Fibroblast of lung (primary cell): Measurements from ENCODE around the gene NR4A2. TPM values are rescaled to one million over a fixed set of nuclear protein-coding genes. Genes with fewer than 3 reads are reported as not detected.

ENCODE experiments used
- DNase-seq, 2 donors: peaks; one replicate each; pipeline versions ENCODE4 v3.0.0 to v3.0.0-alpha.2; 2010; ENCODE audit warnings: low read depth in 2 of 2
- H2AFZ ChIP-seq: 2 replicates; pipeline ENCODE4 v1.5.1; 2012; ENCODE audit warnings: low read length, control low read depth, inconsistent platforms
- H3K27ac ChIP-seq: 2 replicates; pipeline ENCODE4 v1.5.1; 2011; ENCODE audit warnings: low read length, control low read depth; ENCODE audit not compliant: insufficient read depth
- H3K27me3 ChIP-seq: 2 replicates; pipeline ENCODE4 v1.5.1; 2011; ENCODE audit warnings: mild to moderate bottlenecking, low read length; ENCODE audit not compliant: control insufficient read depth, insufficient read depth
- H3K36me3 ChIP-seq: 2 replicates; pipeline ENCODE4 v1.5.1; 2011; ENCODE audit warnings: low read length; ENCODE audit not compliant: control insufficient read depth, insufficient read depth
- H3K4me1 ChIP-seq: 2 replicates; pipeline ENCODE4 v1.5.1; 2011; ENCODE audit warnings: low read length; ENCODE audit not compliant: control insufficient read depth, insufficient read depth; ENCODE audit errors: extremely low read depth
- H3K4me2 ChIP-seq: 2 replicates; pipeline ENCODE4 v1.5.1; 2011; ENCODE audit warnings: low read length, control low read depth; ENCODE audit not compliant: insufficient read depth; ENCODE audit errors: extremely low read depth
- H3K4me3 ChIP-seq, 4 experiments: fragments of 200-600 bp in 1 of 4; sonication (generic) in 1 of 4; replicated peaks in 1 of 4; 2 replicates each; pipeline ENCODE4 v1.5.1; 2011 to 2016; ENCODE audit warnings: low read length in 4 of 4, low read depth in 3 of 4, mild to moderate bottlenecking in 3 of 4, control low read depth in 2 of 4, inconsistent platforms in 1 of 4, mixed read lengths in 1 of 4; ENCODE audit not compliant: insufficient read depth in 1 of 4; ENCODE audit errors: control extremely low read depth in 1 of 4
- H3K79me2 ChIP-seq: 2 replicates; pipeline ENCODE4 v1.5.1; 2012; ENCODE audit warnings: mild to moderate bottlenecking, low read length, inconsistent platforms; ENCODE audit not compliant: control insufficient read depth, insufficient read depth
- H3K9ac ChIP-seq: 2 replicates; pipeline ENCODE4 v1.5.1; 2011; ENCODE audit warnings: mild to moderate bottlenecking, low read length, control low read depth; ENCODE audit not compliant: insufficient read depth
- H3K9me3 ChIP-seq: 2 replicates; pipeline ENCODE4 v1.5.1; 2012; ENCODE audit warnings: low read depth, low read length; ENCODE audit not compliant: control insufficient read depth, insufficient read depth
- H4K20me1 ChIP-seq: 2 replicates; pipeline ENCODE4 v1.5.1; 2011; ENCODE audit warnings: low read length; ENCODE audit not compliant: control insufficient read depth, insufficient read depth; ENCODE audit errors: extremely low read depth
- EZH2 ChIP-seq: IDR thresholded peaks from 2 replicates; pipeline ENCODE4 v1.5.1; 2012; ENCODE audit warnings: low read length, control low read depth, mild to moderate bottlenecking; ENCODE audit errors: missing control alignments
- polyA plus RNA-seq, 2 donors: library from polyadenylated mRNA; depleted of rRNA in 1 of 2; stranded (reverse) in 1 of 2; unstranded in 1 of 2; fragments of >200 nt; gene quantifications; 2 replicates each; pipeline ENCODE4 v1.2.1, GENCODE V29; 2011 to 2012; ENCODE audit warnings: missing spikeins in 1 of 2
- total RNA-seq: library from RNA; depleted of rRNA; stranded (reverse); fragments of >200 nt; gene quantifications from 2 replicates; pipeline ENCODE4 v1.2.1, GENCODE V29; 2014
- TF ChIP-seq, protein P1 (sequence below), 2 donors: IDR thresholded peaks in 1 of 2; conservative IDR thresholded peaks in 1 of 2; 1 replicate in 1 of 2; 2 replicates in 1 of 2; pipeline ENCODE4 v1.5.1; 2011 to 2012; ENCODE audit warnings: low read length in 2 of 2, control low read depth in 1 of 2, inconsistent platforms in 1 of 2, low read depth in 1 of 2, mild to moderate bottlenecking in 1 of 2

The NR4A2 gene
- total and polyA plus RNA-seq, 2 donors (not counting 1 experiment from before 2014, with no cell fraction given): 0.17 to 0.62 TPM

GRCh38 chr2:156329031-156329926 lies 3.2 kb downstream of the NR4A2 start:
- Histone ChIP-seq H3K4me1 (peaks cover 2% of the 10 kb centered on the region), H3K36me3 (no peaks in the 10 kb centered on the region), H3K4me3 (no peak overlapping the region), H3K27ac (no peak overlapping the region), H2AFZ (no peak overlapping the region), H3K27me3 (no peaks in the 10 kb centered on the region), H3K9me3 (no peaks in the 10 kb centered on the region), H3K4me2 (no peak overlapping the region), H3K9ac (no peak overlapping the region), H4K20me1 (no peaks in the 10 kb centered on the region), H3K79me2 (no peaks in the 10 kb centered on the region)
- TF ChIP-seq EZH2: no peak
- TF ChIP-seq, protein P1, sequence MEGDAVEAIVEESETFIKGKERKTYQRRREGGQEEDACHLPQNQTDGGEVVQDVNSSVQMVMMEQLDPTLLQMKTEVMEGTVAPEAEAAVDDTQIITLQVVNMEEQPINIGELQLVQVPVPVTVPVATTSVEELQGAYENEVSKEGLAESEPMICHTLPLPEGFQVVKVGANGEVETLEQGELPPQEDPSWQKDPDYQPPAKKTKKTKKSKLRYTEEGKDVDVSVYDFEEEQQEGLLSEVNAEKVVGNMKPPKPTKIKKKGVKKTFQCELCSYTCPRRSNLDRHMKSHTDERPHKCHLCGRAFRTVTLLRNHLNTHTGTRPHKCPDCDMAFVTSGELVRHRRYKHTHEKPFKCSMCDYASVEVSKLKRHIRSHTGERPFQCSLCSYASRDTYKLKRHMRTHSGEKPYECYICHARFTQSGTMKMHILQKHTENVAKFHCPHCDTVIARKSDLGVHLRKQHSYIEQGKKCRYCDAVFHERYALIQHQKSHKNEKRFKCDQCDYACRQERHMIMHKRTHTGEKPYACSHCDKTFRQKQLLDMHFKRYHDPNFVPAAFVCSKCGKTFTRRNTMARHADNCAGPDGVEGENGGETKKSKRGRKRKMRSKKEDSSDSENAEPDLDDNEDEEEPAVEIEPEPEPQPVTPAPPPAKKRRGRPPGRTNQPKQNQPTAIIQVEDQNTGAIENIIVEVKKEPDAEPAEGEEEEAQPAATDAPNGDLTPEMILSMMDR (conservative IDR thresholded peaks at IDR 0.05 in 1 of 2, IDR thresholded peaks at IDR 0.05 in 1 of 2; ENCODE audit: low read depth in 1 of 2, low read length in 2 of 2): no peak
- DNase-seq: no peak

GRCh38 chr2:156327835-156328695 lies 4.5 kb downstream of the NR4A2 start:
- no peaks in the 10 kb centered on the region for H4K20me1 ChIP-seq
- no peak for DNase-seq
- no peak overlapping the region for H3K9ac ChIP-seq
- H2AFZ ChIP-seq: no peak overlapping the region
- no peaks in the 10 kb centered on the region for H3K36me3 ChIP-seq
- H3K4me2 ChIP-seq: no peak overlapping the region
- H3K4me3 ChIP-seq: no peak overlapping the region
- H3K79me2 ChIP-seq: no peaks in the 10 kb centered on the region
- H3K4me1 ChIP-seq: peaks cover 2% of the 10 kb centered on the region
- no peaks in the 10 kb centered on the region for H3K27me3 ChIP-seq
- H3K27ac ChIP-seq: no peak overlapping the region
- no peak for TF ChIP-seq EZH2
- TF ChIP-seq, protein P1 (conservative IDR thresholded peaks at IDR 0.05 in 1 of 2, IDR thresholded peaks at IDR 0.05 in 1 of 2; ENCODE audit: low read depth in 1 of 2, low read length in 2 of 2): no peak
- no peaks in the 10 kb centered on the region for H3K9me3 ChIP-seq

DNA sequence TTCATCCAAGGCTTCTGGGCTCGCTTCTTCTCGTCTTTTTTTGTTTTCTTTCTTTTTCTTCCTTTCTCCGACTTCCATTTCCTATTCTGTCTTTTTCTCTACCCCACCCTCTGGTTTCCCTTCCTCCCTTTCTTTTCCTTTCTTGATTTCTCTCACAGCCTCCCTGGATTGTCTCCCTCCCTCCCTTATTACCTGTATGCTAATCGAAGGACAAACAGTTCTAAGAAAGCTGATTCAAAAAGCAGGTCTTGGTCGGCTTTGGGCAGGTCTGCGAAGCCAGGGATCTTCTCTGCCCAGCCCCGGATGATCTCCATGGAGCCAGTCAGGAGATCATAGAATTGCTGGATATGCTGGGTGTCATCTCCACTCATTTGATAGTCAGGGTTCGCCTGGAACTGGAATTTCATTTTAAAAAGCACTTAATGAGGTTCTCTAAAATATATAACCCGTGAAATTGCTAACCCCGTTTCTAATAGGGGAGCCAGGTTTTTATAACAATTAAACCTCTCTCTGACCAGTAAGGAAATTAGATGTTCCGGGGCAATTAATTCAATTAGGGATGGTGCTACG lies 5.9 kb downstream of the NR4A2 start:
- Histone ChIP-seq H3K4me3 (no peak overlapping the region), H4K20me1 (no peaks in the 10 kb centered on the region), H3K4me2 (no peak overlapping the region), H3K79me2 (no peaks in the 10 kb centered on the region), H3K27ac (no peak overlapping the region), H3K9me3 (no peaks in the 10 kb centered on the region), H3K9ac (no peak overlapping the region), H3K36me3 (no peaks in the 10 kb centered on the region), H2AFZ (no peak overlapping the region), H3K27me3 (peaks cover 2% of the 10 kb centered on the region), H3K4me1 (peaks cover 2% of the 10 kb centered on the region)
- TF ChIP-seq EZH2: no peak
- TF ChIP-seq, protein P1 (conservative IDR thresholded peaks at IDR 0.05 in 1 of 2, IDR thresholded peaks at IDR 0.05 in 1 of 2; ENCODE audit: low read depth in 1 of 2, low read length in 2 of 2): no peak
- no peak for DNase-seq
